GM19025 (cell line): ENCODE data around the gene ASPN.

Experiments
- ATAC-seq: cut with Tn5 transposase; IDR thresholded peaks from one replicate; pipeline ENCODE4 v1.9.1; 2021; ENCODE audit warnings: mild to moderate bottlenecking, low read depth, moderate library complexity; ENCODE audit not compliant: unreplicated experiment

The ASPN gene

GRCh38 chr9:92482329-92482728 is at the start of gene ASPN:
TSS of gene ASPN (minus strand) at chr9:92482506.
- ATAC-seq, result no peak

GRCh38 chr9:92530893-92531292 is 48.6 kb upstream of the ASPN start:
- no peak for ATAC-seq

GRCh38 chr9:92529124-92529523 is 46.8 kb upstream of the ASPN start:
- ATAC-seq, result no peak

GRCh38 chr9:92528522-92528849 is 46.2 kb upstream of the ASPN start:
- no peak for ATAC-seq

- ATAC-seq, result no peak
These were observed 45.7 kb upstream of the ASPN start for GRCh38 chr9:92527832-92528521.

- ATAC-seq, result no peak
These were observed 45.1 kb upstream of the ASPN start for GRCh38 chr9:92527291-92527828.

GRCh38 chr9:92525306-92525705 is 43.0 kb upstream of the ASPN start:
- no peak for ATAC-seq

GRCh38 chr9:92524881-92525280 is 42.6 kb upstream of the ASPN start:
- ATAC-seq, result no peak

- ATAC-seq, result no peak
These were observed 41.0 kb upstream of the ASPN start for GRCh38 chr9:92522983-92523970.

- ATAC-seq, result no peak
These were observed 38.5 kb upstream of the ASPN start for GRCh38 chr9:92520837-92521236.

GRCh38 chr9:92518199-92518598 is 35.9 kb upstream of the ASPN start:
- no peak for ATAC-seq

- no peak for ATAC-seq
These were observed 34.7 kb upstream of the ASPN start for GRCh38 chr9:92517046-92517445.

GRCh38 chr9:92516521-92516920 is 34.2 kb upstream of the ASPN start:
- no peak for ATAC-seq

- no peak for ATAC-seq
These were observed 32.3 kb upstream of the ASPN start for GRCh38 chr9:92514635-92515034.

- no peak for ATAC-seq
These were observed 31.0 kb upstream of the ASPN start for GRCh38 chr9:92513349-92513748.

GRCh38 chr9:92512622-92513021 is 30.3 kb upstream of the ASPN start:
- ATAC-seq, result no peak

GRCh38 chr9:92510747-92511146 is 28.4 kb upstream of the ASPN start:
- ATAC-seq, result no peak

- no peak for ATAC-seq
These were observed 26.7 kb upstream of the ASPN start for GRCh38 chr9:92509050-92509449.

- no peak for ATAC-seq
These were observed 25.9 kb upstream of the ASPN start for GRCh38 chr9:92508018-92508820.

GRCh38 chr9:92507496-92507895 is 25.2 kb upstream of the ASPN start:
- no peak for ATAC-seq

- no peak for ATAC-seq
These were observed 24.7 kb upstream of the ASPN start for GRCh38 chr9:92507005-92507404.
